ENCODE measurements around the gene SERPINA3. TPM values are rescaled to one million over a fixed set of nuclear protein-coding genes. Genes with fewer than 3 reads are reported as not detected.

Gene SERPINA3
- total RNA-seq, 2 donors from 2014 or later = 232 to 284 TPM

DNA sequence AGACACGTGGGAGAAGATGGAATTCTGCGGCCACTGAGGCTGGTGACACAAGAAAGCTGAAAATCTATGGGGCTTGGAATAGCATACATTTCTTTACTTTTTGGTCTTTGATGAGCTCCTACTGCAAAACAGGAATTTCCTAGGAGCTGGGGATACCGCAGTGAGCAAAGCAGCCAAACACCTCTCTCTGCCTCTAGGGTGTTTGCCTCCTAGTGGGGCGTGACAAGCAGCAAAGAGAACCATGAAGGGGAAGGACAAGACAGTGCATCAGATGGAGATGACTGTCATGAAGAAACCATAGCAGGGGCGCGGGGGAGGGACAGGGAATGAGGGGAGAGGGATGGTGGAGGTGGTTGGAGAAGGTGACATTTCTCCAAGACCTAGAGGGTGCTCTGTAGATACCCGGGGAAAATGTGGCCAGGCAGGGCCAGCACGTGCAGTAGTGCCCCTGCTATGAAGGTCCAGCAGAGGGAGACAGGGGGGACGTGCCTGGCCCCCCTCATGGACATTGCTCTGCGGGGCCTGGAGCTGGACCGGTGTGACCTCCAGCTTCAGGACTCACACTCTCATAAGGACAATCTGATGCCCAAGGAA is 58.6 kb downstream of the SERPINA3 start:
- DNase-seq = no peak
- intact Hi-C loops (cut with DNase I) = no loop called here
- ATAC-seq = no peak

DNA sequence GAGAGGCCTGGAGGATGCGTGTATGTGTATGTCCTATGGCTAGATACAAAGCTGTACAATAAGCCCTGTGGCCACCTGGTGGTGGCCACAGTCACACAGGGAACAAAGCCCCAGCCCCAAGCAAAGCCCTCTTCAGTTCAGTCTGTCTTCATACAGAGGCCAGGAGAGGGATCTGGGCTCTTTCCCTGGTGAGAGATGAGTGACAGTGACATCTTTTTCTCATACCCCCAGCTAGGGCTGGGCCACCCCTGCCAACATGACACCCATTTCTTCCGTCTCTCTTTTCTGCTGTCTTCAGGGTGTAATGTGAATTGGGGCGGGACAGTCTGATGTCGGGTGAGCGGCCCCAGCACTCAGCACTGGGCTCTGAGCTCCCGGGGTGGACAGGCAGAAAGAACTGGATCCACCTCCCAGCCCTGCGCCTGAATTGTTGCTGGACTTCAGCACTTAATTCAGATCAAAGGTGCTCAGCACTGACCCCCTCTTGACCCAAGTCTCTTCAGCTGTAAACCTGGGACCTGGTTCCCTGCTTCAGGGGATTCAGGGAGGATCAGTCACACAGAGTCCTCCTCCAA is 59.8 kb downstream of the SERPINA3 start:
- intact Hi-C loops (cut with DNase I) = no loop called here
- DNase-seq (no peak), ATAC-seq (no peak)

DNA sequence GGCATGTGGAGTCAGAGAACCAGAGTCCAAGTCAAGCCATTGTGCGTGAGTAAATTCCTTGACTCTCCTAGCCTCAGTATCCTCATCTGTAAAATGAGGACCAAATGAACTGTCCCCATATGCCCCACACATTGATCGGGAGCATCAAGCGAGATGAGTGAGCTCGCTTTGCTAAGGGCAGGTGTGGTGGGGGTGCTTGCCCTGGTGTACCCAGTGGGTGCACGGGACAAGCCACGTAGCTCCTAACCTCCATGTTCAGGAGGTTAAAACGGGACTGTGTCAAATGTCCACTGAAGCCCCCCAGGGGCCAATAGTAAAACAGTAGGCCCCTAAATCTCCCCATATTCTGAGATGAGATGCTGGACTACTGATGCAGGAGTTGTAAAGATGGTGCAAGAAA is 60.9 kb downstream of the SERPINA3 start:
- DNase-seq = no peak
- no peak for ATAC-seq
- intact Hi-C loops (cut with DNase I) = no loop called here

Other genes with a start within 250 kb of the SERPINA3 start
- gene SERPINA2, start 245.7 kb upstream of the SERPINA3 start, total RNA-seq = not detected
- gene SERPINA1, start 223.8 kb upstream of the SERPINA3 start, total RNA-seq = 10 to 100 TPM in 1 of 2 donors, 1 to 10 TPM in 1; 7.1 to 18.2 TPM
- gene SERPINA11, start 159.6 kb upstream of the SERPINA3 start, total RNA-seq = not detected
- not detected for gene SERPINA9, start 136.2 kb upstream of the SERPINA3 start, total RNA-seq
- gene SERPINA12, start 102.9 kb upstream of the SERPINA3 start, total RNA-seq = not detected
- not detected for gene SERPINA4, start 50.9 kb upstream of the SERPINA3 start, total RNA-seq
- 10 to 100 TPM in 1 of 2 donors, 1 to 10 TPM in 1; 9.3 to 13.8 TPM for gene SERPINA5, start 31.0 kb upstream of the SERPINA3 start, total RNA-seq
- under 1 TPM; 0.39 to 0.71 TPM for gene GSC, start 157.7 kb downstream of the SERPINA3 start, total RNA-seq